Fibroblast of the conjunctiva (primary cell): Measurements from ENCODE around the gene CNTN1.
A peak's percentile ranks its signal among the peaks of the same experiment; 100 is the strongest.

Experiments
- DNase-seq: peaks from one replicate; pipeline ENCODE4 v3.0.0-alpha.2; 2010; ENCODE audit warnings: low read depth

Gene CNTN1

DNA sequence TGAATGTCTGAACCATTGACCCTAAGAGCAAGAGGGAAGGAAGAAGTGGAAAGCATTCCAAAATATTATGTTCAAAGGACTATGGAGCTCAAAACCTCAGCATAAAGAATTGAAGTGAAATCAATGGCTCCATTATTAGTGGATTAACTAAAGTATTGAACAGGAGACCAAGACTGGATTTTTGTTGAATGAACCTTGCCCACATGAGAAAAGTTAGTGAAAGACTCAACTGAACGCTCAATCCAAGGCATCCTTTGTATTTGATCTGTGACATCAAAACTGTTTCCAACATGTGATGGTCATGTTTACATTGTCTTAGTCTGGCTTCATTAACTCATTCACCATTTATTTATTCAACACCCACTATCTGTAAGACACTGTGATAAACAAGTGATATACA lies 161.0 kb downstream of the CNTN1 start:
- DNase-seq = no peak

DNA sequence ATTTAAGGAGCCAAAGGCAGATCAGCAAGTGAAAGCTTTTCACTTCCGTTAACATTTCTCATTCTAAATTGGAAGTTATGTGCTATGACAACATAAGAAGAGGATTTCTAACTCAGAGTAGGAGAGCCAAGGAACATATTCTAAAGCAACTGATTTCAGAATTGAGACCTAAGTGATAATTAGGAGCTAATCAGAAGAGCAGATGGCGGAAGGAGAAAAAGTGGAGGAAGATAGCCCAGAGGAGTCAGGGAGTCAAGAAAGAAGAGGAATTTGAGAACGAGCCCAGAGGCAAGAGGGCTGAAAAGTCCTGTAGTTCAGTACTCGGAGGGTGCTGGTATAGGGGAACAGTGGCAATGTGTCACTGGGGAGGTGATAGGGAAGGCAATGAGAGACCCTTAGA lies 162.4 kb downstream of the CNTN1 start:
- no peak for DNase-seq

DNA sequence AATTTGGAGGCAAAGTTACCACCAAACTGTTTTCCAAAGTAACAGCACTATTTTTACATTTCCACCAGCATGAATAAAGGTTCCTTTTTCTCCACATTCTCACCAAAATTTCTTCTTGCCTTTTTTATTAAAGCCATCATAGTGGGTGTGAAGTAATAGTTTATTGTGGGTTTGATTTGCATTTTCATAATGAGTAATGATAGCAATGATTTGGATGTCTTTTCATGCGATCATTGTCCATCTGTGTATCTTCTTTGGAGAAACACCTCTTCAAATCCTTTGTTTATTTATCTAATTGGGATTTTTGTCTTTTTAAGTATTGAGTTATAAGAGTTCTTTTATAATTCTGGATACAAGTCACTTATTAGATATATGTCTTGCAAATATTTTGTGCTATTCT lies 172.7 kb downstream of the CNTN1 start:
- no peak for DNase-seq

DNA sequence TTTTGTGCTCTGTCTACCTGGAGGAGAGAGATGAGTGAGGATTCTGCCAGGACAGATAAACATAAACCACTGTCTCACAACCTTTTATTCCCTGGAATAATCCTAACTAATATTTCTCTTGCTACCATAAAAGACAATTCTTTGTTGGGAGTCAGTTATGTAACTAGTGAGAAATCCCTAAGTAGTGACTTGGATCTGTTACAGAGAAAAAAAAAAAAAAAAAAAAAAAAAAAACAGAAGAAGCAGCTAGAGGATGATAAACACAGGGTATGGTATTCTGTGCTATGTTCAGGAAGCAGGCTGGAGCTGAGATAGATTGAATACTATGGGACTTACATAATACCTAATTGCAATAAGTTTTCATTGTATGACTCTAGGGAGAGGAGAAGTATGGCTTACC lies 178.7 kb downstream of the CNTN1 start:
- no peak for DNase-seq

DNA sequence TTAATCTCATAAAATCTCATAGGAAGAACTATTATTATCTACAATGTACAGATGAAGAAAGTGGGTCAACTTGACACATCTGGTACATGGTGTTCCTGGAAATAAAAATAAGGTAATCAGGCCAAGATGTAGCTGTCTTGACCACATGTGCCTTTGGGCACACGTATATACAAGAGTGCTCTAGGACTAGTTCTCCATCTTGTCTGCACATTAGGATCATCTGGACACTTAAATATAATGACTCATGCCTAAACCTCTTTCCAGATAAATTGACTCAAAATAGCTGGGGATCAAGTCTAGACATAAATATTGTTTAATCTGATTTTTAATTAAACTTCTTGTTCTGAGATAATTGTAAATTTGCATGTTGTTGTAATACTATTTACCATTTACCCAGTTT lies 182.6 kb downstream of the CNTN1 start:
- no peak for DNase-seq

DNA sequence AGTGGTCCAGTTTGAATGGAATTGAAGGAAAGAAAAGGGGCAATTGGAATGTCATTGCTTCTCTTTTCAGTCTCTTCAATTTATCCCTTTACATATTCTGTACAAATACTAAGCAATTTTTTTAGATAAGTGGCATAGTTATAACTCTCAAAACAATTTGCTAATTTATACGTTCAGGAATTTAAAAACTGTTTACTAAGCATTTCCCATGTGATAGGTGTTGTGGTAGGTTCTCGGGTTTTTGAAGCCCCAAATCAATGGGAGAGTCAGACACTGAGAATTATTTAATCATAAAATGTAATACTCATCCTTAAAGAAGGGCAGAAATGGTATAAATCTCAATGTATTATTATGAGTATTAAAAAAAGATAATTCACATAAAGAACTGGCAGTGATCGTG lies 197.1 kb downstream of the CNTN1 start:
- DNase-seq = no peak

DNA sequence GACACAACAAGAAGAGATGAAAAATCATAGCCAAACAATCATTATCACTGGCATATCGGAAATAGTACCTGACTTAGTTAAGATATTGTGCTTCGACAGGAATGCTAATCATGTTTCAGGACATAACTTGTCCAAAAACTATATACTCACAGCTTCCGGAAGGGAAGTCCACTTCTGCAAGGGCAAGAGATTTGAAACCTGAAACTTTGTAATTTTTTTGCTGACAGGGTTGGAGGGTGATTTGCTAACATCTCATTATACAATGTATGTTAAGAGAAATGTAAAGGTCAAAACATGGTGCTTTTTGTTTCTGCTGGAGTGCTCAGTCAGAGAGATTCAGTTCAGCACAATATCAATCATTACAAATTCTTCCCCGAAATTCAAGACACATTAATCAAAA lies 200.3 kb downstream of the CNTN1 start:
- DNase-seq = no peak

DNA sequence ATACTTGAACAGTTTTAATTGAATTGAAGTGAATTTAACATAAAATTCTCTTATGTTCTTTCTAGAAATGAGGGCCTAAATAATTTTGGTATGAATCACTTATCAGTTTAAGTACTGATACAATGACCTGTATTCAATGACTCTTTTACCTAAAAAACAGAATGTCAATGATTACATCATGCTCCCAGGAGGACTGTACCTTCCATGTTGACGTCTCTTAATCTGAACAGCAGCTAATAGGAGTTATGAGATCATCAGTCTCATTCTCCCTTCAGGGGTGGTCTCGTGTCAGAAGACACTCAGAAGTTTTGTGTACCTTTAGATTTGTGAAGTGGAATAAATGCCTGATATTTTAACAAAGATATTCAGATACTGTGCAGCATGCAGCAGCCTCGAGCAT lies 206.3 kb downstream of the CNTN1 start:
- no peak for DNase-seq

DNA sequence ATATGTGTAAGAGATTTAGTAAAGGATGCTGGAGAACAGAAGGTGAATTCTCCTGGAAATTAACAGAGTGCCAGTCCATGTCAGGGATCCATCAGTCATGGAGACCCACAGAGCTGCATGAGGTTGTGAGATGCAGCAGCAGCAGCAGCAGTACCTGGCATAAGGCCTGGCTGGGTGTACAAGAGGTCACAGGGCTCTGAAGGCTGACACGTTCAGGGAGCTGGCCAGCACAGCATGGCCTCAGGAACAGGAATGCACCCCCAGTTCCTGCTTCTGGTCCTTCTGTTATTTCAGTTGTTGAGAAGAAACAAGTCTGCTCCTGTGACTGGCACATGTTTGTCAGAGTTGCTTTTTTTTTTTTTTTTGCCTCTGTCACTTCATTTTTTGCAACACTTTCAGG lies 210.8 kb downstream of the CNTN1 start:
- no peak for DNase-seq

DNA sequence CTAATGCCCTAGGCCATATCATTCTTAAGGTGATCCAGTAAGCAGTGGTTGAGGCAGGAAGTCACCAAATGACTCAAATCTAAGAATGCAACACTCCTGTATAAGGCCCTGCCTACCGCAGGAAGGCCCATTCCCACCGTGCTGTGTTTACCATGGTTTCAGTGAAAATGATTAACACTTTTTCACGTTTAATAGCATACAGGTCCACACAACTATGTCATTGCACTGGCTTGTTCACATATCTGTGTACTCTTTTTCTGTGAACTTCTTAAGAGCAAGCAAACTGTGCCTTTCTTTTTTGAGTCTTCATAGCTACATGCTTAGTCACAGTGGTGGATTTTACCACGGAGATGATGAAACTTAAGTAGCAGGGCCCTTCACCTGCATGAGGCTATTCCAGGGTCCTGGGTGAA lies 214.9 kb downstream of the CNTN1 start:
- DNase-seq = no peak

DNA sequence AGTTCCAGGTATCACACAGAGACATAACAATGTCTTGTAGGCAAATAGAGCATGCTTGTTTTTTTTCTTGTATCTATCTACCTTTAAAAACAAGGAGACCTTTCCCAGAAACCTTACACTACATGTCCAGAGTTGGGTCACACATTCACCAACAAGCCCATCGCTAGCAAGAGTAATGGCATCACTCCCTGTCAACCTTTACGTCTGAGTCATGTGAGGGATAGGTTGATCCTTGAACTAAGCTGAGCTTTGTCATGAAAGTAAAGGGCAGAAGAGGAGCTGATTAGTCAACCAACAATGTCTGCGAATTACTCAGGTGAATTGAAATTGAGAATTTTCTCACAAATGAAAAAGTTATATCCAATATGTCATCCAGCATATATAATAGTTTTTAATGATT lies 219.4 kb downstream of the CNTN1 start:
- DNase-seq = no peak

DNA sequence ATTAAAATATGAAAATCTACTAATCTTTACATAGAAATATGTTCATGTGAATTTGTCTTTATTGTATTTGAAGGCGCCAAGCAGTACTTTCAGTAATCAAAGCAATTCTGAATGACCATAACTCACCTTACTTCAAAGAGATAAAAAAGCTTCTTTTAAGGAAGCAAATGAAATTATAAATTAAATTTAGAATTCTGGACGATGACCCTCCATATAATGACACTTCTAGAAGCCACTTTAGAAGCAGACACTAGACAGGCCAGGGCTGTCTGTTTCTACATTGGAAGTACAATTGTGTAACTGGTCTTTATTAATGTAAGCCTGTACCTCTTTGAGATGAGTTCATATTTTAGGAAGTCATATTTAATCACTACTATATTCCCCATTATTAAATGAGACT lies 222.9 kb downstream of the CNTN1 start:
- DNase-seq = no peak

DNA sequence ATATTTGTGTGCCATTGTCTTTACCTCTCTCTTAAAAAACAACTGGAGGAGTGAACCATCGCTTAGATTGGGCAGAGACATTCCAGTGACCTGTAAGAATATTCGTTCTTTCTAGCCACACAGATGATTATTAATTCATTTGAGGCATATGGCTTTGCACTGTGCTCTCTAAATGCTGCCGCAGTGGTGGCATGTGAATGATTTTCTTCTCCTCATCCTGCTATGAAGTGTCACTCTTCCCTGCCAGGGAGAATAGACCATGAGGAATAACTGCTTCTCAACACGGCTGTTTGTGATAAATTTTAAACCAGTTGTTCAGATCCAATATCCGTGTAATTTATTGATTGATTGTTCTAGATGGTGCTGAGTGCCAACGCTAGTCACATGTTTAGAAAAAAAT lies 225.3 kb downstream of the CNTN1 start:
- DNase-seq = no peak

DNA sequence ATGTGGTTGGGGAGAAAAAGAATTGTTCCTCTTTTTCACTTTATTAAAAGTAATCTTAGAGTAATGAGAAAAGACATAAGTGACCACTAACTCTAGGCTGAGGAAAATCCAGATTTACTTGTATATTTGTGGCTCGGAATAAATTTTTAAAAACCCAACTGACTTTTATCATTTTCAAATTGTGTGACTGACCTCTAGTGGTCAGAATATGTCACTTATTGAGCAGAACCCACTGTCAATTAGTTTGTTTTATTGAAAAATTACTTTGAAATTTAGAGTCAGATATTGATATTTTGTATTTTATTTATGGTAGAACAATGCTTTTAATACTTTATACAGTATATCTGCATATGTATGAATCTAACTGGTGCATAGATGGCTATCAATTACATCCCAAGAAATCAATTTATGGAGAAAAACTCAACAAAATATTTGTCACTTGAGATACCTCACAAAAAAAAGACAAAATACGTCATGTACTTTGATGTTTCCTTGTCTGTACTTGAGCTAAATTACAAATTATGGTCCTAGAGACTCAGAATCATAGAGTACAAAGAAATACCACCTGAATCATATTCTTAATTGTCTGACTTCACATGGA lies 229.4 kb downstream of the CNTN1 start:
- DNase-seq = peak; percentile 2

DNA sequence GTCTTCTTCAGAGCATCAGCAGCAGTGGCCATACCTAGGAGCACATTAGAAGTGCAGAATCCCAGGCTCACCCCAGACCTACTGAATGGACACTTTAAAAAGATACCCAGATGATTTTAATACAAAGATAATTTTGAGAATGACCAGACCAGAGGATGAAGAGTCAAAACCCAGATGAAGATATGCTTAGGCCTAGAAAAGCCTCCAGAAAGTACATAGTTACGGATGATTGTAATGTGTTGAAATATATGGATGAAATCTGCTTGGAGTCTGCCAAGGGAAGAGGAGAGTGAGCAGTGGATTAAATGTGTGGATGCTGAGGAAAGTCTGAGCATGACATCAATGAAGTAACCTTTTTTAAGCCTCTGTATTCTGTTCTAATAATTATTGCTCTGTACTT lies 245.7 kb downstream of the CNTN1 start:
- no peak for DNase-seq

DNA sequence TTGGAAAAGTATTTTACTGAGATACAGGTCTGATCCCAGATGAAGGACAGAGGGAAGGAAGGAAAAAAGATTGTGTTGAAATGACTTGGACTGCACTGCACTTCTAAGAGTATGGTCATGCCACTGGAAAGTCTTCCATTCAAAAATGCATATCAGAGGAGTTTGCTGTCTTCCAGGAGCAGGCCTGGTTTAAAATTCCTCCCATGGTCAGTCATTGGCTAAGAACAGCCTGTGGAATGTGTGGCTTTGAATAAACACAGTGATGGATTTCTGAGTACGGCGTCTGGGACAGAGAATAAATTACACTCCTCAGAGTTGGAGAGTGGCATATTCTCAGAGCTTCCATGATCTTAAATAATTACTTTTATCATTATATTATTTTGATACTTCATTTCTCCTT lies 250.1 kb downstream of the CNTN1 start:
- no peak for DNase-seq

DNA sequence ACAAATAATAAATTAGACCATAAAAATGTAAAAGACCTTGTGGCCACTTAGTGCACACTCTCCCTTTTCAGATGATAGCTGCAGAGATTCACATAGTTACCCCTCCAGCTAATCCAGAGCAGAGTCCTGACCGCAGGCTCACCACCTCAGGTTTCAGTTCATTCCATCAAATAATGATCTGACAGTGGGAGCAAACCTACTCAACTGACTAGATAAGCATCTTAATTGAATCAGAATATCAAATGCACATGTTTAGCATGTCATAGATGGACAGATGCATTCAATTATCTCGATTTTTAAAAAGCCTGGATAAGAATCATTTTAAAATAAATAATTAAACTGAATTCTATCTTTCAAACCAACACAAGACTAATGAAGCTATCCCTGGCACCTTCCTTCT lies 253.5 kb downstream of the CNTN1 start:
- DNase-seq = no peak

DNA sequence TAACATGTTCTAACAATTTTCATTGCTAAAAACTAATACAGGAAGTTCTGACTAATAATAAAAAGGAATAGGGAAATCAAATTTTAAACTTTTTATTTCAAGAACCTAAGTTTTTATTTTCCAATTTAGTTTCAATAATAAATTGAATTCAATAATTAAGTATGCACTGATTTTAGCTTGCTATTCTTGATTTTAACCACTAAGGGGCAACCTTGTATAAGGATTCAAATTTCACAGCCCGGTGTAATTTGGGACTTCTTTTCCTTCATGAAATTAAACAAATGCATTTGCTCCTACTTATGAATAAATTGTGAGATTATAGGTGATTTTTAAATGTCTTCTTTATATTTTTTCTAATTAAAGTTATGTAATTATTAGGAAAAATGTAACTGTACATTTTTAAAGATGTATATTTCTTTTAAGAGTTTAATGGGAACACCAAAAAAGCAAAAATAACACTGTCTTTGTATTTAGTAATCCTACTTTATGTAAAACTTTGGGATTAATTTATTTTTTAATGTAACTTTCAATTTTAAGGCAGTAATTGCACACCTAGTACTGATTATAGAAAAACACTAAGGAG lies 254.5 kb downstream of the CNTN1 start:
- DNase-seq = peak; percentile 18

DNA sequence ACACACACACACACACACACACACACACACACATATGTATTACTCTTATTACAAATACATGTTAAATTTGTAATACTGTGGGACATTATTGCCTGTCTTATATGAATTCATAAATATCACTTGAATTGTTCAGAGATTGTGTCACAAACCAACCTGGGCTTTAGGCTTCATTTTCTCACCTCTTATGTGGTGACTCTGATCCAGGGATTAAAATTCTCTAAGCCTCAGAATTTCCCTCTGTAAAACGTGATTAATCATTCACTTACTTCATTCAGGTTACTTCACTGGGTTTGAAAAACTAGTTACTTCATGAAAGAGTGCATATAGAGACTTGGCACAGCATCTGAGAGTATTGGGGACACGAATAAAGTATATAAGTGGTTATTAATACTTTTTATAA lies 255.6 kb downstream of the CNTN1 start:
- no peak for DNase-seq

DNA sequence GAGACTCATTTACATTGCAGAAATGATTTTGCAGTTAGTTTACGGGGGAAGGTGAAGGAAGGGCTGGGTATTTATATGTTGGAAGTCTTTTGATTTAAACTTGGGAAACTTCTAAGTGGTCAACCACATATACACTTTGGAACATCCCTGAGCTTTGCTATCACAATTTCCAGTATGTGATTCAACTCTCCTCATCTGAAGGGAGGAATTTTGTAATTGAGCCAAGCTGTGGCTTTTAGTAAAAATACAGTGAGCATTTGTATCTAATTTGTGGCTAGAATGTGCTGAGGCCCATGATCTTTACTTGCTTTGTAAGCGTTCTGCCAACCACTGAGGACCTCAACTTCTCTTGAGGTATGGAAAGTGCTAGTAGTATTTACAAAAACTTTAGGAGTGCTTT lies 260.8 kb downstream of the CNTN1 start:
- no peak for DNase-seq

DNA sequence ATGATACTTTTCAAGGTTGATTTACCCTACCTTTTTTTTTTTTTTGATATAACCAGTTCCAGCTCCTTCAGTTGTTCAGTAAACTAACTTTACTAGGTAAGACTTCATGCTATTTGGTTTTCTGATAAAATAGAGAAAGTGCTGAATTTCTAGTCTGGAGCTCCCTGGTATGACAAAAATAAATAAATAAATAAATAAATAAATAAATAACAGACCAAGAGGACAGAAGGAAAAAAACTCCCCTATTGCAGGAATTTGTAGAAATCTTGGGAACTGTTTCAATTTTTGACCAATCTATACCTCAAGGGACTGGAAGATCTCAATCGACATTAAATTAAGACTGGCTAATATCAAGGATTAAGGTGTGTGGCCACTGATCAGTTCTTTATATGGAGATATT lies 265.2 kb downstream of the CNTN1 start:
- no peak for DNase-seq

DNA sequence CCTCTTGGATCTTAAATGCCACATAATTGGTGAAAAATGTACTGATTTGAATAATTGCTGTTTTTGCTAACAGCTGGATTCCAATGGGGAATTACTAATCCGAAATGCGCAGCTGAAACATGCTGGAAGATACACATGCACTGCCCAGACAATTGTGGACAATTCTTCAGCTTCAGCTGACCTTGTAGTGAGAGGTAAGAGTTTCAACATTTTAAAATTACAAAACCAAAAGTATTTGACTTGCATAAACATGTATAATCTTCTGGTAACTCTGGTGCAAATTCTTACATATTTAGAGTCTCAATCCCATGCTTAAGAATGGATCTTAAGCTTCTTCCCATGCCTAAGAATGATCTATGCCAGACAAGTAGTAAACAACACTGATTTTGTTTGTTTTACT lies 266.8 kb downstream of the CNTN1 start:
- DNase-seq = no peak

DNA sequence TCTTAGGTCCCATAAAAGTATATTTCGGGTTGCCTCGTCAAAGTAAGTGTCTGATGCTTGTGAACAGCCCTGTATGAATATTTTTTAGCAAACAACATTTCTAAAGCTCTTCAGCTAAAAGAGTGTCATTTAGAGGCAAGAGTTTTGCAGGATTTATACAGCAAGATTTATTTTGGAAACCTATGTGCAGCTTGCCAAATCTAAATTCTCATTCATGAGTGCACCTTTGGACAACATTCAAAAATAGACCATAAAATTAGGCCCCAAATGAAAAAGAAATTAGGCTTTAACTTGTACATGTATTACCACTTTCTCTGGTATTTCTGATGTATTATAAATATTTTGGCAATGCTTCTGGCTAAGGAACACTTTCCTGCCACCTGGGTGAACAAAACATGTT lies 271.5 kb downstream of the CNTN1 start:
- no peak for DNase-seq

DNA sequence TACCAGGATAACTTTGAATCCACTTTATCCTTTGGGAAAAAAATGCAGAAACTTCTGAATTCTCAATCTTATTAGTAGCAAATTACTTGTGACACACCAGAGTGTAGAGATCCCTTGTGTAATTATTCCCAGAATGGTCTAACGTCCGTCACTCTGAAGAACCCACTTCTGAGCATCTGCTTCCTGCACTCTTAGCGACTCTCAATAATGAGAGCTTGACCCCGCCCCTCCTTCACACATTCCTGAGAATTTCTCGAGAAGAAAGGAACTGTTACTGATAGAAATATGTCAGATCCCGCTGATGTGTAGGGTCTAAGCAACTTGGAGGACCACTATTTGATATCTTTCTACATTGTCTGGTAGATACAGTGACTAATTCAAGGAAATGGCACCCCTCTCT lies 277.6 kb downstream of the CNTN1 start:
- no peak for DNase-seq
